ENCODE data around the gene ASAP2.
A peak's percentile ranks its signal among the peaks of the same experiment; 100 is the strongest.

The ASAP2 gene

GRCh38 chr2:9330612-9331270 lies 124.1 kb downstream of the ASAP2 start:
- DNase-seq: no peak

- DNase-seq: no peak
Observed at GRCh38 chr2:9331704-9332103, 125.1 kb downstream of the ASAP2 start.

DNA sequence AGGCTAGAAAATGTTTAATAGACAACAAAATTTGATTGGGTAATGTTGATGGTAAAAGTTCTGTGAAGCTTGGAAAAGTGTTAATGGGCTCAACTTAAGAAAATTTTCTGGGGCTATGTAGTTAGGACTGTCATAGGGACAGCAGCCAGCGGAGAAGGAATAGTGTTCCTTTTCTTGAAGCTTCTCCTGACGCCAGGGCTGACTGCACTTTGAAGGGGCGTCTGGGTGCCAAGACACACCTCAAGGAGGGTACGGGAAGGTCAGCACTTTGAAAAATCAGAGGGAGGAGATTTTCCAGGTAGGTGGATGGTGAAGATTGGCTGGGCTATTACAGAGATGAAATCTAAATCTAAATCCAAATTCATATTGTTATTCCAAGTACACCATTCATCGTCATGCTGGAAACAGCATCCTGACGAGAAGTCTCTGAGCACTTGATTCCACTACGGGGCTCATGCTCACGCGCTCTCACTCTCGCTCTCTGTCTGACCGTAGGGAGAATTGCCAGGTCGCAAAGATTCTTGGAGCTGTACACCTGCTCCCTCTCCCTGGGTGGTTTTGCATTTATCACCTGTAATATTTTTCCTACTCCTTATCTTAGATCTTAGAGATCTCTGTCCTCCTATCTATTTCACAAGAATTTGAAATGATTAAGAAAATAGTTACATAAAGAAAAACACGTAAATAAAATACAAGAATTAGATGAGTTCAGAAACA lies 125.7 kb downstream of the ASAP2 start:
- DNase-seq: no peak

GRCh38 chr2:9332853-9333245 lies 126.2 kb downstream of the ASAP2 start:
- no peak for DNase-seq

DNA sequence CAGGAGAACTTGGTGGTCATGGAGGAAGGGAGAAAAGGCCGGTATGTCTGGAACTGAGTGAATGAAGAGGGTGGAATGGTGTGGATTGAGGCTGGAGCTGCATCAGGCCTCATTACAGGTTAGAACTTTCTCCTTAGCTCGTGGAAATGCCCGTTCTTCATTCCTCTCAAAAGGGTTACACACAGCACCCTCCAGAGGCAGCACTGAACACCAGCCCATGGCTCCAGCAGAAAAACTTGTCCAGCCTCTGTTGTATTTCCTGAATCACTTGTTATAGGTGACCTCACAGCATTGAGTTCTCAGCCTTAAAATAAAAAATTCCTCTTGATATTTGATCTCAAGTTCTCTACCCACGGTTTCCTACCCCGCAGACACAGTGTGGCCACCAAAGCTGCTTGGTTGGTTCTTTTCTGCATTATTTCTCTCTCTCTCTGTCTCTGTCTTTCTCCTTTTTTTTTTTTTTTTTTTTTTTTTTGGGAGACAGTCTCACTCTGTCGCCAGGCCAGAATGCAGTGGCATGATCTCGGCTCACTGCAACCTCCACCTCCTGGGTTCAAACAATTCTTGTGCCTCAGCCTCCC lies 127.1 kb downstream of the ASAP2 start:
- no peak for DNase-seq

- no peak for DNase-seq
Observed at GRCh38 chr2:9334761-9335160, 128.1 kb downstream of the ASAP2 start.

GRCh38 chr2:9335322-9335832 lies 128.8 kb downstream of the ASAP2 start:
- peak; percentile 37 for DNase-seq

DNA sequence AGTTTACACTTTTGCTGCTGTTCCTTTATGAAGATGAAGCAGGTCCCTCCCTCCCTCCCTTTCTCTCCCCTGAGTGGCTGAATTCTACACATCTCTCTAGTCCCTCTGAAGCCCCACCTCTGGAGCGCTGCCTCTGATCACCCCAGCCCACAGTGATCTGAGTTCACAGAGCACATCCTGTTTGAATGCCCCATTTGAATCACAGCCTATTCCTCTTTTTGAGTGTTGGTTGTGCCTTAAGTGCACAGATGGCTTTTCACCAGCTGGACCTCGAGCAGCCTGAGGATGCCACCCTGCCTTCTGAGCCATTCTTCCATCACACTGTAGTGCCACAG lies 129.6 kb downstream of the ASAP2 start:
- peak; percentile 65 for DNase-seq

DNA sequence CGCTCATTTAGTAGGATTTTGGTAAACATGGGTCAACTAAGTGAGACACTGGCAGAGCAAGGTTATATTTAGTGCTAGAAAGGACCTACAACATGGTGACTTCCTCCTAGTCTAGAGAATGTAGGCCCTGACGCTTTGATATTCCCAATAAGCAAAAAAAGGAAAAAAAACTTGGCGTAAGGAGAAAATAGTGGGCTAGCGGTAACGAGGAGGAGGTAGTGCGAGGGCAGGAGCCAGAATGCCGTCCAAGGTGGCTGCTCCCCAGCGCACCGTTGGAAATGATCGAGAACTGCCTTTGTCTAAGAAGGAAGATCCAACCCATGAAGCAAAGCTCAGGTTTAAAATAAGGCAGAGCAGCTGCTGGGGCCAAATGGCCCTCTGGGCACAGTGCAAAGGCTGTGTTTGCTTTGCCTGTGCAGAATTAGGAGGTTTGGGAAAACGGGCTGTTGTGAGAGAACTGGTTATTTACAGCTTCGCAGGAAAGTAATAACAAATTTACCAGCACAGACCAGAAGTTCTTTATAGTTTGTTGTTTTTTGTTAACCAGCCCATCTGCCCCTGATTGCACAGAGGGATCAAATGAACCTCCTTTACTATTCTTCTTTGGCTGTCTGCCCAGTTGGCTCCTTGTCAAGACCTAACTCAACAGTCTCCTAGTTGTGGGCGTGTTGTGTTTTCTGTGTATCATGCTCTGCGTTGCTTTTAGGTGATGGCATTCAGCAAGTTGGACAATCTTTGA lies 130.1 kb downstream of the ASAP2 start:
- peak; percentile 98 for DNase-seq

DNA sequence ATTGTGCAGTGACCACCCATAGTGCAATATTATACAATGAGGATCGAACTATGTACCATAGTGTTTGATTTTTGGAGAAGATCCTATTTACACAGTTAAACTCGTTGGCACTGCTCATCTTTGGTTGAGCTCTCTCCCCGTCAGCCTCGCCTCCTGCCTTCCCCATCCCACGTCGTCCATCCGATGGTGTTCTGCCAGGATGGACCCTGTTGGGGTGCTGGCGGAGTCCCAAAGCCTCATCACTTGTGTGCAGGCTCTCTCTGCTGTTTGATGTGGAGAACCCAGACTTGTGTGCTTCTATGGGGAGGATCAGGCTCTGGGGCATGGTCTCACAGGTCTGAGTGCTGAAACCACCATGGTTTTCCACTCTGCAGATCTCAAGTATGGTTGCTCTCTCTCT lies 131.3 kb downstream of the ASAP2 start:
- DNase-seq: no peak

GRCh38 chr2:9341337-9341887 lies 134.8 kb downstream of the ASAP2 start:
- no peak for DNase-seq

DNA sequence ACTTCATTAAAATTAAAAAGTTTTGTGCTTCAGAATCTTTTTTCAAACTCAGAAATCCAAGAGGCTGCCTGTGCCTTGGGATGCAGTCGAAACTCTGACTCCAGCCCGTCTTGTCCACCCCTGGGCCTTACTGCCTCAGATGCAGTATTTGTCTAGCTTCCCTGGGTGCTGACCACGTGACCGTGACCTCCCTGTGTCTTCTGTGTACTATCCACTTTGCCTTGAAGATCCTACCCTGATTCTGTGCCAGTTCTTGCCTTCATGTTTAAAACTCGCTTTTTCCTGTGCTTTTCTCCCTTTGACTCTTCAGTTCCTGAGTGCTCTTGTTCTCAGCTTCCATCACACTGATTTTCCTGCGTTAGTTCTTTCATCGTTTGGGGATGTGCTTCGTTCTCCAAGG lies 136.0 kb downstream of the ASAP2 start:
- DNase-seq: no peak

- DNase-seq: no peak
Observed at GRCh38 chr2:9343524-9343923, 136.9 kb downstream of the ASAP2 start.

GRCh38 chr2:9344434-9344833 lies 137.8 kb downstream of the ASAP2 start:
- no peak for DNase-seq

DNA sequence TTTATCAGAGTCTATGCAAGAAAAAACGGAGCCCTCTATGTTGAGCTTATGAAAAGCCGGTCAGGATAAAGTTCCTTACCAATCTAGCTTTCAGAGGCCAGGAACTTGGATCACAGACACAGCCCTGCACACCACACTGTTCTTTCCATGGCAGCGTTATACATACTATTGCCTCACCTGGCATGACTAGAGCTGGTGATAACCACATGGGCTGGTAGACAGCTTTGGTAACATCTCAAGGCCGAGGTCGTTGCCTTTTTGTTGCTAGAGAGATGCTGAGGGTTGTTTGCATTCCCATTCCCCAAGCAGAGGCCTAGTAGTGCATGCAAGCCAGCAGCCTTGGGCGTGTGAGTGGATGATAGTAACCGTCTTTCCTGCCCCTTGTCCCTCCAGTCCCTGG lies 138.7 kb downstream of the ASAP2 start:
- no peak for DNase-seq

DNA sequence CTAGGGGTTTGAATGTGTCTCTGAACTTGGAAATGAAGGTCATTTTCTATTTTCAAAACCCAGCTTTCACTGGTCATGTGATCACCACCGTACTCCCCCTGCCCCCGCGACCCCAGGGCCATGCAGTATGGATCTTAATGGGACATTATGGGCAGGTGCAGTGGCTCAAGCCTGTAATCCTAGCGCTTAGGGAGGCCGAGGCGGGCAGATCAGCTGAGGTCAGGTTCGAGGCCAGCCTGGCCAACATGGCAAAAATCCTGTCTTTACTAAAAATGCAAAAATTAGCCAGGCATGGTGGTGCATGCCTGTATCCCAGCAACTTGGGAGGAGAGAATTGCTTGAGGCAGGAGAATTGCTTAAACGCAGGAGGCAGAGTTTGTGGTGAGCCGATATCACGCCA lies 139.4 kb downstream of the ASAP2 start:
- DNase-seq: no peak

DNA sequence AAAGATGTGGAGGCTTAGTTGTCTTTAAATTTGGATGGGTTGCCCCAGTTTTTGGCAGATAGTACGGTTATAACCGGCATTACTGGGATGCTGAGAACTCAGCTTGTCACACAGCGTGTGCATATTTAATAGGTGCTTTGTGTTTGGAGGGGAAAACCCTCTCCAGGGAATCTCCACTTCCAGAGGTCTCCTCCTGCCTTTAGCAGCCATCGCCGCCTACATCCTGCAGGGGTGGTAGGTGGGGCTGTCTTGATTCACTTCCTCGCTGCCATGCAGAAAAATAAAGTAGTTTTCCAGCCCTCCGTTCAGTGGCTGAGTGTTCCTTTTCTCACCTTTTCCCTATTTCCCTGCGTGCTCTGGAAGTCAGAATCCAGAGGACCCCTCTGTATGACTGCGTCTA lies 140.3 kb downstream of the ASAP2 start:
- no peak for DNase-seq

DNA sequence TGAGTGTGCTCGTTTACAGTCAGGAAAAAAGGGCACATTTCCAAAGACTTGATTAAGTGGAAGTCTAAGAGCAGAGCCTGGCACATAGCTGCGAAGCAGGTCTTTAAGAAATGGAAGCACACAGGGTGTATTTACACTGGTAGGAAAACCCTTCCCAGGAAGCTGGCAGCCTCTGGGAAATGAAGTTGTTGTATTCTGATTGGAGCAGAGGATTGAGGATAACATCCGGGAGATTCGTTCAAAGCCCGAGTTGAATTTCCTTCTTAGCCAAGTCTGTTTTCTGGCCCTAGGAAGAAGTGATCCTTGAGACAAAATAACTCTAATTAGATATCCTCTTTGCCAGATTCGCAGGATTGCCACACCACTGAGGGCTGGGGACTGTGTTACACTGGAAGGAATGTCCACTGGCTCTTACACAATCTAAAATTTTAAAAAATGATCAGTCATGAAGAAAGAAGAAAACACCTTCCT lies 140.8 kb downstream of the ASAP2 start:
- DNase-seq: no peak

- no peak for DNase-seq
Observed at GRCh38 chr2:9354318-9354717, 147.7 kb downstream of the ASAP2 start.

GRCh38 chr2:9355270-9355669 lies 148.7 kb downstream of the ASAP2 start:
- no peak for DNase-seq

GRCh38 chr2:9355716-9356115 lies 149.1 kb downstream of the ASAP2 start:
- no peak for DNase-seq

DNA sequence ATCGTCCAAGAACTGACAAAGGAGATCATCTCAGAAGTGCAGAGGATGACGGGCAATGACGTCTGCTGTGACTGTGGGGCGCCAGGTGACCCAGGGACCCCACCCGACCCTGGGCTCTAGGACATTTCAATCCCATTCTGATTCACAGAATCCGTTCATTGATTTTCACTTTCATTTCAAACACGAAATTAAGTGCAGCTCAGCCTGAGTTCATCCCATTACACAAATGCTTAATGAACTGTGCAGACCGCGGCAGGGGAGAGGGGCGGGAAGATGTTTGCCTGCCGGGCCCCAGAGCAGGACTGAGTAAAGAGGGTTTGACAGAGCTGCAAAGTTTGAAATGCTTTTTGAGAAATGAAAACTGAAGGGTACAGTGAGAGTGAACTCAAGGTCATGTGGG lies 149.6 kb downstream of the ASAP2 start:
- peak; percentile 22 for DNase-seq

- DNase-seq: no peak
Observed at GRCh38 chr2:9358846-9359245, 152.2 kb downstream of the ASAP2 start.

All from NCI-H2171 (cell line).